Measurements from ENCODE around the gene DIRAS1.

DNA sequence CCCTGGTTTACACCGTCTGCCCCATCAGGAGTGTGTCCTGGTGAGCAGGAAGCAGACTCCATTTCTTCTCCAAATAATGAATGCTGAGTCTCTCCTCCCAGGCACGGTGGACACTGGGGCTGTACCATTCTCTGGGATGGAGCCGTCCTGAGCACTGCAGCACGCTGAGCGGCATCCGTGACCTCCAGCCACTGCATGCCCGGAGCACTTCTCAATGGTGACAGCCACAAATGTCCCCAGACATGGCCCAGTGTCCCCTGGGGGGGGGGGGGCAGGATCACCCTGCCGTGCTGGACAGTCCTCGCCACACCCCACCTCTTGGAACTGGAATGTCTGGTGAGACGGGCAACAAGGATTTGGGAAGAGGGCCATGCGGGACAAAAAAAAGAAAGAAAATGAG, 56.1 kb downstream of the DIRAS1 start:
- TF ChIP-seq RAD21 (IDR thresholded peaks at IDR 0.05 in 1 of 2, conservative IDR thresholded peaks at IDR 0.05 in 1 of 2; ENCODE audit: low read depth in 2 of 2, low read length in 2 of 2) (no peak), SIX5 (IDR thresholded peaks at IDR 0.05; ENCODE audit: low read depth, low read length) (no peak), CTCF (IDR thresholded peaks at IDR 0.05; ENCODE audit: control extremely low read depth in 1 of 3, insufficient read depth in 1 of 3, low read depth in 1 of 3, low read length in 3 of 3) (no peak)

All from H1 (cell line).